Measurements from ENCODE around the gene PIK3R5.

GRCh38 chr17:8867361-8867981 is 98.0 kb downstream of the PIK3R5 start, which contains the start of gene PIK3R6:
- TF ChIP-seq POLR2A (IDR thresholded peaks at IDR 0.05; ENCODE audit: low read length) (no peak), GATA1 (IDR thresholded peaks at IDR 0.05; ENCODE audit: low read depth, low read length) (no peak)

Measured in erythroblast (primary cell).